GM12878 (cell line): ENCODE data around the gene CNKSR3. TPM values are rescaled to one million over a fixed set of nuclear protein-coding genes. Genes with fewer than 3 reads are reported as not detected.

ENCODE experiments used
- ATAC-seq: fragments of 200-7000 bp; cut with Tn5 transposase; 3 replicates; pipeline ENCODE4 v1.9.1; 2020; ENCODE audit warnings: mild to moderate bottlenecking, moderate library complexity
- BruUV-seq: library from RNA; stranded (reverse); fragments of 400-500 nt; replicated peaks from 2 replicates; lab custom pipeline; 2021; lab: Mats Ljungman, UMichigan
- CTCF ChIA-PET: fragments of 300-600 bp; sonication (Branson Sonifier 250); formaldehyde crosslinking; extraction: SDS; loops from one replicate; lab custom pipeline; 2021; ENCODE audit warnings: inconsistent platforms; lab: Yijun Ruan, JAX
- POLR2A ChIA-PET: fragments of 350-600 bp; formaldehyde crosslinking; extraction: SDS; loops from one replicate; lab custom pipeline; 2021; ENCODE audit warnings: inconsistent platforms; lab: Charles Lee
- RAD21 ChIA-PET: fragments of 300-600 bp; sonication (Branson Sonifier 250); formaldehyde crosslinking; loops from one replicate; lab custom pipeline; 2023; ENCODE audit warnings: antibody characterized with exemption; ENCODE audit not compliant: unreplicated experiment; lab: Charles Lee
- SMC1A ChIA-PET: fragments of 300-600 bp; sonication (Branson Sonifier 250); formaldehyde crosslinking; loops from one replicate; lab custom pipeline; 2023; ENCODE audit not compliant: unreplicated experiment, uncharacterized antibody; lab: Charles Lee
- DNase-seq: peaks from one replicate; pipeline ENCODE4 v3.0.0-alpha.2; 2011; ENCODE audit warnings: low read depth, low spot score
- FAIRE-seq: peaks from 3 replicates; lab custom pipeline; 2011; peaks lifted over from hg19 to GRCh38; lab: Jason Lieb, UNC
- H2AFZ ChIP-seq: 2 replicates; pipeline ENCODE4 v1.6.0; 2011; ENCODE audit warnings: low read depth, low read length, control low read depth; ENCODE audit not compliant: control insufficient read depth
- H3K27ac ChIP-seq: 2 replicates; pipeline ENCODE4 v1.5.1; 2011; ENCODE audit warnings: control low read depth; ENCODE audit not compliant: control insufficient read depth, insufficient read depth
- H3K27me3 ChIP-seq, 2 experiments: replicated peaks in 1 of 2; 2 replicates each; pipeline versions ENCODE4 v1.6.0 to v1.6.1; 2011; ENCODE audit warnings: low read length in 1 of 2; ENCODE audit not compliant: control insufficient read depth in 2 of 2, insufficient read depth in 2 of 2
- H3K36me3 ChIP-seq, 2 experiments: 2 replicates each; pipeline ENCODE4 v1.5.1; 2011; ENCODE audit warnings: low read length in 1 of 2; ENCODE audit not compliant: control insufficient read depth in 2 of 2, insufficient read depth in 2 of 2
- H3K4me1 ChIP-seq: 2 replicates; pipeline ENCODE4 v1.6.1; 2011; ENCODE audit warnings: mild to moderate bottlenecking, low read length, moderate library complexity, mixed read lengths; ENCODE audit not compliant: control insufficient read depth, insufficient read depth
- H3K4me2 ChIP-seq: 2 replicates; pipeline ENCODE4 v1.6.0; 2011; ENCODE audit warnings: control low read depth; ENCODE audit not compliant: control insufficient read depth, insufficient read depth
- H3K4me3 ChIP-seq: fragments of 200-600 bp; sonication (generic); 2 replicates; pipeline ENCODE4 v1.5.1; 2016
- H3K79me2 ChIP-seq: 2 replicates; pipeline ENCODE4 v1.6.0; 2011; ENCODE audit warnings: low read length; ENCODE audit not compliant: control insufficient read depth, insufficient read depth
- H3K9ac ChIP-seq: 2 replicates; pipeline ENCODE4 v1.8.0; 2011; ENCODE audit warnings: low read length, control low read depth, mixed read lengths; ENCODE audit not compliant: control insufficient read depth, insufficient read depth
- H3K9me3 ChIP-seq: replicated peaks from 3 replicates; pipeline ENCODE4 v1.5.1; 2011; ENCODE audit warnings: mild to moderate bottlenecking, low read length; ENCODE audit not compliant: control insufficient read depth, insufficient read depth
- H4K20me1 ChIP-seq: 2 replicates; pipeline ENCODE4 v1.6.0; 2011; ENCODE audit not compliant: control insufficient read depth, insufficient read depth
- ATF3 ChIP-seq: IDR thresholded peaks from 2 replicates; pipeline ENCODE4 v1.6.1; 2011; ENCODE audit warnings: low read depth, mild to moderate bottlenecking, low read length, moderate library complexity, borderline replicate concordance; ENCODE audit errors: extremely low read depth
- BACH1 ChIP-seq: fragments of 450-650 bp; IDR thresholded peaks from 2 replicates; pipeline ENCODE4 v1.6.1; 2017; ENCODE audit warnings: mild to moderate bottlenecking, borderline replicate concordance
- BRCA1 ChIP-seq: IDR thresholded peaks from 2 replicates; pipeline ENCODE4 v1.6.1; 2011; ENCODE audit warnings: low read depth, low read length, improper control_type of control experiment
- EP300 ChIP-seq, 2 experiments: fragments of 150-350 bp in 1 of 2; IDR thresholded peaks; 2 replicates each; pipeline ENCODE4 v1.6.1; 2011 to 2012; ENCODE audit warnings: low read depth in 2 of 2, low read length in 2 of 2, borderline replicate concordance in 1 of 2, improper control_type of control experiment in 1 of 2, inconsistent platforms in 1 of 2; ENCODE audit not compliant: control insufficient read depth in 1 of 2
- HCFC1 ChIP-seq: fragments of 150-350 bp; IDR thresholded peaks from 2 replicates; pipeline ENCODE4 v1.6.1; 2014; ENCODE audit warnings: low read length
- KDM1A ChIP-seq: fragments of 200-600 bp; sonication (generic); IDR thresholded peaks from 2 replicates; pipeline ENCODE4 v1.6.1; 2016; ENCODE audit warnings: borderline replicate concordance
- MEF2A ChIP-seq: IDR thresholded peaks from 2 replicates; pipeline ENCODE4 v1.6.1; 2011; ENCODE audit warnings: low read depth, mild to moderate bottlenecking, low read length, moderate library complexity; ENCODE audit not compliant: insufficient read depth
- MLLT1 ChIP-seq: fragments of 450-650 bp; IDR thresholded peaks from 2 replicates; pipeline ENCODE4 v1.6.1; 2016; ENCODE audit warnings: mild to moderate bottlenecking
- MTA2 ChIP-seq: fragments of 450-650 bp; IDR thresholded peaks from 2 replicates; pipeline ENCODE4 v1.6.1; 2016; ENCODE audit warnings: low read depth, mild to moderate bottlenecking, moderate library complexity
- MYC ChIP-seq: IDR thresholded peaks from 2 replicates; pipeline ENCODE4 v1.6.1; 2011; ENCODE audit warnings: mild to moderate bottlenecking, low read length, moderate library complexity, inconsistent platforms; ENCODE audit not compliant: insufficient read depth, insufficient replicate concordance, insufficient read length, severe bottlenecking
- NR2C1 ChIP-seq: fragments of 450-650 bp; IDR thresholded peaks from 2 replicates; pipeline ENCODE4 v1.6.1; 2017; ENCODE audit warnings: antibody characterized with exemption, mild to moderate bottlenecking, moderate library complexity
- NR2C2 ChIP-seq: IDR thresholded peaks from 2 replicates; pipeline ENCODE4 v1.6.1; 2011; ENCODE audit warnings: borderline replicate concordance, low read depth; ENCODE audit not compliant: control insufficient read depth, insufficient read length
- POLR2AphosphoS5 ChIP-seq: IDR thresholded peaks from 2 replicates; pipeline ENCODE4 v1.6.1; 2011; ENCODE audit warnings: mild to moderate bottlenecking, low read length, inconsistent platforms
- SMC3 ChIP-seq: IDR thresholded peaks from 2 replicates; pipeline ENCODE4 v1.6.1; 2011; ENCODE audit warnings: low read length, improper control_type of control experiment, borderline replicate concordance
- SP1 ChIP-seq: IDR thresholded peaks from one replicate; pipeline ENCODE4 v1.6.1; 2011; ENCODE audit warnings: low read depth, low read length
- YBX1 ChIP-seq: fragments of 450-650 bp; IDR thresholded peaks from 2 replicates; pipeline ENCODE4 v1.6.1; 2016; ENCODE audit warnings: antibody characterized with exemption
- WGBS: methylation state at CpG from one replicate; pipeline ENCODE4 v1.1.6; 2016; ENCODE audit warnings: low lambda C conversion rate; ENCODE audit not compliant: insufficient replicate concordance, insufficient coverage; ENCODE audit errors: missing lambda C conversion rate; 5-methylcytosine and 5-hydroxymethylcytosine counted together
- in situ Hi-C: fragments of 300-500 bp; cut with MboI; formaldehyde crosslinking; loops from 9 replicates; pipeline ENCODE4 v1.14.3; 2018; ENCODE audit warnings: mixed read lengths
- intact Hi-C: fragments of 100-400 bp; cut with micrococcal nuclease; formaldehyde crosslinking; loops from one replicate; pipeline ENCODE4 v1.14.2; 2022; ENCODE audit not compliant: unreplicated experiment
- polyA plus RNA-seq, 11 experiments: library from polyadenylated mRNA; depleted of rRNA in 4 of 11; unstranded in 6 of 11; stranded (reverse) in 5 of 11; fragments of >200 nt; fragmentation: Nextera tagmentation in 4 of 11; fragmentation: Illumina TruSeq in 1 of 11; extraction: Ambion mirVana in 4 of 11; extraction: Trizol in 1 of 11; gene quantifications; 1 replicate in 1 of 11; 2 replicates in 10 of 11; pipeline versions ENCODE4 v1.2.1 to v1.2.3, GENCODE V29; 2011 to 2016; ENCODE audit warnings: inconsistent platforms in 2 of 11, missing spikeins in 2 of 11, low read depth in 1 of 11
- total RNA-seq, 4 experiments: library from RNA; depleted of rRNA in 3 of 4; stranded (reverse); fragments of >200 nt in 3 of 4; fragmentation: Illumina TruSeq in 1 of 4; extraction: Trizol in 1 of 4; gene quantifications; 2 replicates each; pipeline versions ENCODE4 v1.2.1 to v1.2.3, GENCODE V29; 2013 to 2021

The CNKSR3 gene
- total and polyA plus RNA-seq, 10 of the 15 experiments (the other 5 are each of a cell fraction or from before 2014, with no cell fraction given): under 0.01 to 0.48 (median 0.12) TPM; not detected in 2

- intact Hi-C loops (loop anchor here (10.0 kb wide), 1 partner anchor 1339 kb away; the partner anchor contains the start of gene RGS17), in situ Hi-C loops (no loop called here)
- CTCF ChIA-PET: interaction anchor here (0.5 kb wide), 1 partner anchor 234 kb away, joined by 3 read pairs; no protein-coding TSS in a partner anchor
- DNase-seq (no peak), ATAC-seq (no peak), FAIRE-seq (no peak)
- Histone ChIP-seq H3K79me2 (no peaks in the 10 kb centered on the region), H3K9ac (no peak overlapping the region), H3K4me2 (no peak overlapping the region), H3K27ac (no peak overlapping the region), H3K36me3 (no peaks in the 10 kb centered on the region), H3K27me3 (no peaks in the 10 kb centered on the region; a peak in 1 of 4 replicates), H2AFZ (no peak overlapping the region), H4K20me1 (no peaks in the 10 kb centered on the region), H3K4me3 (no peak overlapping the region), H3K9me3 (peaks cover 3% of the 10 kb centered on the region; the same call in 2 of the 3 replicates), H3K4me1 (no peaks in the 10 kb centered on the region)
- TF ChIP-seq YBX1 (no peak), POLR2AphosphoS5 (no peak), ATF3 (no peak), NR2C2 (no peak), SP1 (no peak), BRCA1 (no peak), HCFC1 (no peak), EP300 (IDR thresholded peaks at IDR 0.05; ENCODE audit: borderline replicate concordance in 1 of 2, control insufficient read depth in 1 of 2, low read depth in 2 of 2, low read length in 2 of 2) (no peak), KDM1A (no peak), NR2C1 (no peak), MEF2A (no peak), MYC (no peak), SMC3 (no peak), BACH1 (no peak), MLLT1 (no peak), MTA2 (no peak)
- SMC1A ChIA-PET: interaction anchor here (0.6 kb wide), 1 partner anchor 159 kb away, joined by 3 read pairs; no protein-coding TSS in a partner anchor
- 35% methylated on average over 9 of the region's 9 CpGs for WGBS
- BruUV-seq: no TSS peak
- POLR2A ChIA-PET: no interaction called here
- RAD21 ChIA-PET: no interaction called here
These were observed 37.2 kb downstream of the CNKSR3 start for GRCh38 chr6:154473324-154473723.
